ENCODE results near the gene SHLD1. TPM values are rescaled to one million over a fixed set of nuclear protein-coding genes. Genes with fewer than 3 reads are reported as not detected.
A peak's percentile ranks its signal among the peaks of the same experiment; 100 is the strongest.

SHLD1 gene
- total and polyA plus RNA-seq, 4 donors: 6.2 to 9.0 (median 8.6) TPM

DNA sequence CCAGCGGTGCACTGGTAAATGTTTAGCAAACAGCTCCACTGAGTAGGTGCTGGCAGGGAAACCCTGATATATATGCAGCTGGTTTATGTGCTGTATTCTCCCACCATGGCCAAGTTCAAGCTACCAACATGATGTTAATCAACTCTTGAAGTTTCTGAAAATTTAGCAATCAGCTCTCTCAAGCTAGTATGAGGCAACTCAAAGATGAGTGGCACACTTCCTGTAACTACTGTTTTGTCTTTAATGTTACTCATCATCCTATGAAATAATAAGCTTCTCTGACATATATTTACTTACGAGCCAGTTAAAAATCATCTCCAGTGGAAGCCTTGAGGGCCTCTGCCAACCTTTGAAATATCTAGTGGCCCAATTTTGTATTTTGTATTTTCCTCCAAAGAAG lies 145.4 kb downstream of the SHLD1 start:
- DNase-seq (ENCODE audit: low read depth in 4 of 6, low spot score in 6 of 6): no peak
- no peak overlapping the region for H3K27ac ChIP-seq (ENCODE audit: low read depth, low read length)
- H3K9me3 ChIP-seq (ENCODE audit: control insufficient read depth, insufficient read depth, low read length): no peaks in the 10 kb centered on the region
- no peaks in the 10 kb centered on the region for H3K4me1 ChIP-seq (ENCODE audit: control insufficient read depth, insufficient read depth, low read length)
- H3K36me3 ChIP-seq (ENCODE audit: control insufficient read depth, insufficient read depth, low read length): no peaks in the 10 kb centered on the region
- H3K4me3 ChIP-seq (ENCODE audit: low read depth, low read length): no peak overlapping the region
- 100% methylated on average over 1 of the region's 2 CpGs for WGBS (ENCODE audit: insufficient coverage)
- H3K27me3 ChIP-seq (ENCODE audit: control insufficient read depth, insufficient read depth, low read length): no peaks in the 10 kb centered on the region

- Histone ChIP-seq H3K27me3 (ENCODE audit: control insufficient read depth, insufficient read depth, low read length) (no peaks in the 10 kb centered on the region), H3K36me3 (ENCODE audit: control insufficient read depth, insufficient read depth, low read length) (no peaks in the 10 kb centered on the region), H3K4me3 (ENCODE audit: low read depth, low read length) (no peak overlapping the region), H3K9me3 (ENCODE audit: control insufficient read depth, insufficient read depth, low read length) (no peaks in the 10 kb centered on the region), H3K4me1 (ENCODE audit: control insufficient read depth, insufficient read depth, low read length) (no peaks in the 10 kb centered on the region), H3K27ac (ENCODE audit: low read depth, low read length) (no peak overlapping the region)
- no CpG with 5 or more reads among the region's 1 CpG for WGBS (ENCODE audit: insufficient coverage)
- no peak for DNase-seq (ENCODE audit: low read depth in 4 of 6, low spot score in 6 of 6)
These were observed 149.2 kb downstream of the SHLD1 start for GRCh38 chr20:5899444-5899843.

DNA sequence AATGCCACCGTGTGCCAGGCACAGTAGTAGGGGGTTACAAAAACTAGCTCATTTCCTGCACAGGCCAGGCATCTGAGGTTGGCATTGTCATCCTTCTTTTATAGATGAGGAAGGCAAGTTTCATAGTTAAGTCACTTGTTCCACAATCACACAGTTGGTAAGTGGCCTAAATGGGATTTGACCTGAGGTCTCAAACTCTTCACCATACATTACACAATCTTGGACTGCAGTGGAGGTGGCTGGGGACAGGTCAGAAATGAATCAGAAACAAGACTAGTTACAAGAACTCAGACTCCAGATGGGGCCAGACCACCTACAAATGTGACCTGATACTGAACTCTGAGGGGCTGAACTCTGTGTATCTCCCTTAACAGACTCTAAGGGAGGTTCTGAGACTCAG lies 150.7 kb downstream of the SHLD1 start:
- Histone ChIP-seq H3K27ac (ENCODE audit: low read depth, low read length) (no peak overlapping the region), H3K27me3 (ENCODE audit: control insufficient read depth, insufficient read depth, low read length) (no peaks in the 10 kb centered on the region), H3K36me3 (ENCODE audit: control insufficient read depth, insufficient read depth, low read length) (no peaks in the 10 kb centered on the region), H3K4me3 (ENCODE audit: low read depth, low read length) (no peak overlapping the region), H3K9me3 (ENCODE audit: control insufficient read depth, insufficient read depth, low read length) (no peaks in the 10 kb centered on the region), H3K4me1 (ENCODE audit: control insufficient read depth, insufficient read depth, low read length) (no peaks in the 10 kb centered on the region)
- WGBS (ENCODE audit: insufficient coverage): 75% methylated on average over 1 of the region's 1 CpG
- no peak for DNase-seq (ENCODE audit: low read depth in 4 of 6, low spot score in 6 of 6)

- H3K9me3 ChIP-seq (ENCODE audit: control insufficient read depth, insufficient read depth, low read length): no peaks in the 10 kb centered on the region
- peak in 1 of 6 donors; percentile 25 for DNase-seq (ENCODE audit: low read depth in 4 of 6, low spot score in 6 of 6)
- H3K4me3 ChIP-seq (ENCODE audit: low read depth, low read length): no peak overlapping the region
- H3K27me3 ChIP-seq (ENCODE audit: control insufficient read depth, insufficient read depth, low read length): no peaks in the 10 kb centered on the region
- H3K27ac ChIP-seq (ENCODE audit: low read depth, low read length): no peak overlapping the region
- H3K4me1 ChIP-seq (ENCODE audit: control insufficient read depth, insufficient read depth, low read length): peaks cover 5% of the 10 kb centered on the region
- no peaks in the 10 kb centered on the region for H3K36me3 ChIP-seq (ENCODE audit: control insufficient read depth, insufficient read depth, low read length)
- WGBS (ENCODE audit: insufficient coverage): no CpG with 5 or more reads among the region's 2 CpGs
These were observed 158.8 kb downstream of the SHLD1 start for GRCh38 chr20:5908981-5909380.

DNA sequence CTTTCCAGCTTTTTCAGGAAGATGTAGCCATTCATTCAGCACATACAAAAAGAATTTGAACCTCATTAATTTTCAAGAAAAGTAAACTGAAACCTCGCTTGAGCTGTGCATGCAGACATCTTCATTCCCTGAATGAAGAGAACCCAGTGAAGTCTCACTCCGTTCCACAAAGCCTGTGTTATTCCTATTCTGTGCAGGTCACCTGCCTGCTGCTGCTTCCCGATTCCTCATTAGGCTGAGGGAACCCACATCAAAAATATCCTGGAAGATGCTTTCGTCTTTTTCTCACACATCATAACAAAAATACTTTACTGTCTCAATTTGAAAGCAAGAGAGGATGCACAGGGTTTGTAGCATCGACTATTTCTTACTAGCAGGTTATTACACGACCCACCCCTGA lies 160.0 kb downstream of the SHLD1 start:
- H3K36me3 ChIP-seq (ENCODE audit: control insufficient read depth, insufficient read depth, low read length): no peaks in the 10 kb centered on the region
- no peak overlapping the region for H3K4me3 ChIP-seq (ENCODE audit: low read depth, low read length)
- DNase-seq (ENCODE audit: low read depth in 4 of 6, low spot score in 6 of 6): peak in 1 of 6 donors; percentile 70
- H3K9me3 ChIP-seq (ENCODE audit: control insufficient read depth, insufficient read depth, low read length): no peaks in the 10 kb centered on the region
- no peak overlapping the region for H3K27ac ChIP-seq (ENCODE audit: low read depth, low read length)
- no peaks in the 10 kb centered on the region for H3K27me3 ChIP-seq (ENCODE audit: control insufficient read depth, insufficient read depth, low read length)
- WGBS (ENCODE audit: insufficient coverage): 41% methylated on average over 3 of the region's 6 CpGs
- peaks cover 5% of the 10 kb centered on the region for H3K4me1 ChIP-seq (ENCODE audit: control insufficient read depth, insufficient read depth, low read length)

- Histone ChIP-seq H3K36me3 (ENCODE audit: control insufficient read depth, insufficient read depth, low read length) (peaks cover 4% of the 10 kb centered on the region), H3K4me1 (ENCODE audit: control insufficient read depth, insufficient read depth, low read length) (peaks cover 5% of the 10 kb centered on the region), H3K4me3 (ENCODE audit: low read depth, low read length) (no peak overlapping the region), H3K9me3 (ENCODE audit: control insufficient read depth, insufficient read depth, low read length) (no peaks in the 10 kb centered on the region), H3K27ac (ENCODE audit: low read depth, low read length) (no peak overlapping the region), H3K27me3 (ENCODE audit: control insufficient read depth, insufficient read depth, low read length) (no peaks in the 10 kb centered on the region)
- no CpG with 5 or more reads among the region's 2 CpGs for WGBS (ENCODE audit: insufficient coverage)
- peak in 1 of 6 donors; percentile 8 for DNase-seq (ENCODE audit: low read depth in 4 of 6, low spot score in 6 of 6)
These were observed 163.0 kb downstream of the SHLD1 start for GRCh38 chr20:5913166-5913565.

Small RNAs within 50 kb of the gene (small RNA-seq; reads per million reads assigned to genes)
- not detected for gene RNU1-55P (ENCODE audit: low replicate concordance)

Other genes starting within 250 kb of the SHLD1 start
- gene GPCPD1, start 139.4 kb upstream of the SHLD1 start, total RNA-seq: 10 to 100 TPM; 37.8 to 58.2 TPM
- 10 to 100 TPM; 54.1 to 56.4 TPM for gene GPCPD1, start 139.4 kb upstream of the SHLD1 start, polyA plus RNA-seq (ENCODE audit: insufficient read length in 2 of 2)
- 10 to 100 TPM; 18.2 to 49.3 TPM for gene CHGB, start 161.1 kb downstream of the SHLD1 start, total RNA-seq
- 100 to 1,000 TPM; 134 to 147 TPM for gene CHGB, start 161.1 kb downstream of the SHLD1 start, polyA plus RNA-seq (ENCODE audit: insufficient read length in 2 of 2)
- gene TRMT6, start 200.1 kb downstream of the SHLD1 start, total RNA-seq: 1 to 10 TPM; 7.2 to 9.9 TPM
- 10 to 100 TPM; 13.0 to 14.8 TPM for gene TRMT6, start 200.1 kb downstream of the SHLD1 start, polyA plus RNA-seq (ENCODE audit: insufficient read length in 2 of 2)
- gene MCM8, start 200.3 kb downstream of the SHLD1 start, total RNA-seq: 10 to 100 TPM in 1 of 2 donors, 1 to 10 TPM in 1; 7.7 to 10.1 TPM
- 1 to 10 TPM; 7.1 to 9.2 TPM for gene MCM8, start 200.3 kb downstream of the SHLD1 start, polyA plus RNA-seq (ENCODE audit: insufficient read length in 2 of 2)